Epithelial cell of proximal tubule (primary cell): ENCODE data around the gene C2CD4D. TPM values are rescaled to one million over a fixed set of nuclear protein-coding genes. Genes with fewer than 3 reads are reported as not detected.
A peak's percentile ranks its signal among the peaks of the same experiment; 100 is the strongest.
"Not testable (repeated sequence)": the region's sequence is repeated elsewhere in the genome, so short reads cannot be mapped to it uniquely, and the experiment has no call there.

Source experiments
- DNase-seq: peaks from one replicate; pipeline ENCODE4 v3.0.0-alpha.2; 2011; ENCODE audit warnings: low read depth
- H3K4me3 ChIP-seq: 2 replicates; pipeline ENCODE4 v1.5.1; 2011; ENCODE audit warnings: low read depth, mild to moderate bottlenecking, low read length
- CTCF ChIP-seq: conservative IDR thresholded peaks from 2 replicates; pipeline ENCODE4 v1.5.1; 2012; ENCODE audit warnings: low read depth, mild to moderate bottlenecking, low read length
- total RNA-seq: library from RNA; depleted of rRNA; stranded (reverse); fragments of >200 nt; gene quantifications from 2 replicates; pipeline ENCODE4 v1.2.3, GENCODE V29; 2015

The C2CD4D gene
- 0.94 and 1.0 TPM in 2 replicates for total RNA-seq

- TF ChIP-seq CTCF, result no peak
- H3K4me3 ChIP-seq, result peak within 1 kb of the TSS; percentile 48
- no peak for DNase-seq
Measured at GRCh38 chr1:151839457-151840403, at the start of gene C2CD4D. TSS of gene C2CD4D (minus strand) at chr1:151839820. CDS start at chr1:151838989, 831 bp downstream.

DNA sequence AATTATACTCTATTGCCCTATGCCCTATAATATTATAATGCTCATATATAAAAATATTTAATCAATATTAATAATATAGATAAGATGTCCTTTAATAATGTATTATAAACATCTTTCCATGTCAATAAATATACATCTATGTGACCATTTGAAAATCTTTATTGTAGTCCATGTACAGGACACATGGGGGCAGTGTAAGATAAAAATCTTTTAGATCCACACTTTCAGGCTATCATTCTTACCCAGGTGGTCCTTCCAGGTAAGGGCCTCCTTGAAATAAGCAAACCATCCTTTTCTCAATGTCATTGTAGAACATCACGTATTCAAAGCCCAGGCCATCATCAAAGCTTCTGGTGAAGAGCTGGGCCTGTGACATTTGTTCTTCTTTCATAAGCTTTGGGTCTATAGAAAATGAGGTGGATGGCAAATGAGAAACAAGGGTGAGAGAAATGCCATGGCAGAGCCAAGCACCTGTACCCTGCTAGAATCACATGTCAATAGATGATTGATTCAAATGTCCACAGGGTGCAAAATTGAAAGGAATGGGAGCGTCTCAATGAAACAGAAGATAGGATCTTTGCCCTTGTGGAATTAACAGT lies 49.5 kb upstream of the C2CD4D start:
- no peak for DNase-seq
- peak; percentile 41 for TF ChIP-seq CTCF
- no peak overlapping the region for H3K4me3 ChIP-seq

GRCh38 chr1:151887028-151887427 lies 47.4 kb upstream of the C2CD4D start:
- H3K4me3 ChIP-seq, result no peak overlapping the region
- no peak for TF ChIP-seq CTCF
- peak; percentile 61 for DNase-seq

DNA sequence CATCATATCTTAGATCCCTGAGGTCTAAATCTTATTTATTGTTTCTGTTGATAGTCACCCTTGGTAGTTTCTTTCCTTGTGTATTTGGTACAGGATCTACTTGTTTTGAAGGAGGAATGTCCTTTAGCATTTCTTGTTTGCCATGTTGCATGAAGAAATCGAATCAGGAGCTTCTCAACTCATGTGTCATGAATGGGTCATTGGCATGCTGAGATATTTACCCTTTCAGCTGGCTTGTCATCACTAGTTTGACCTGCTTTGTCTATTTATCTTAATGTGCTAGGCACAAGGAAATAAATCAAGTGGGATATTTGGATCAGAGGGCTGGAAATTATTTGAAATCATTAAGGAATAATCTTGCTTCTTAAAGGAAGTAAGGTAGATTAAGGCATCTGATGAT lies 45.9 kb upstream of the C2CD4D start:
- TF ChIP-seq CTCF, result no peak
- no peak overlapping the region for H3K4me3 ChIP-seq
- no peak for DNase-seq

DNA sequence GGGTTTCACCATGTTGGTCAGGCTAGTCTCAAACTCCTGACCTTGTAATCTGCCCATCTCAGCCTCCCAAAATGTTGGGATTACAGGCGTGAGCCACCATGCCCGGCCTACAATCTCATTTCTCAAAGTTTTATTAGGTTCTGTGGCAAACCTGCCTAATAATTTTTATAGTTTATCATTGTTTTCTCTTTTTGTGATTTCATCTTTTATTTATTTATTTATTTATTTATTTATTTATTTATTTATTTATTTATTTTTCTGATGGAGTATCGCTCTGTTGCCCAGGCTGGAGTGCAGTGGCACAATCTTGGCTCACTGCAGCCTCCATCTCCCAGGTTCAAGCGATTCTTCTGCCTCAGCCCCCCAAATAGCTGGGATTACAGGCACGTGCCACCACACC lies 45.3 kb upstream of the C2CD4D start:
- not testable (repeated sequence) for H3K4me3 ChIP-seq, DNase-seq

GRCh38 chr1:151884445-151884844 lies 44.8 kb upstream of the C2CD4D start:
- H3K4me3 ChIP-seq, DNase-seq: not testable (repeated sequence)

DNA sequence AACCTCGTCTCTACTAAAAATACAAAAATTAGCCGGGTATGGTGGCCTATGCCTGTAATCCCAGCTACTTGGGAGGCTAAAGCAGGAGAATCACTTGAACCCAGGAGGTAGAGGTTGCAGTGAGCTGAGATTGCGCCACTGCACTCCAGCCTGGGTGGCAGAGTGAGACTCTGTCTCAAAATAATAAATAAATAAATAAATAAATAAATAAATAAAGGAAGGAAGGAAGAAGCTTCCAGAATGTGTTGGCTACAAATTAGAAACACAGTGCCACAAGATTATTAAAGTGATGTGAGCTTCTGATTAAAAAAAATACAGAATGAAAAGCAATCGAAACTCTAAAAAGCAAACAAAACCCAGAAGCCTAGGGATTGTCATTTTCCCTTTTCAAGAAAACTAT lies 44.3 kb upstream of the C2CD4D start:
- H3K4me3 ChIP-seq, DNase-seq: not testable (repeated sequence)

DNA sequence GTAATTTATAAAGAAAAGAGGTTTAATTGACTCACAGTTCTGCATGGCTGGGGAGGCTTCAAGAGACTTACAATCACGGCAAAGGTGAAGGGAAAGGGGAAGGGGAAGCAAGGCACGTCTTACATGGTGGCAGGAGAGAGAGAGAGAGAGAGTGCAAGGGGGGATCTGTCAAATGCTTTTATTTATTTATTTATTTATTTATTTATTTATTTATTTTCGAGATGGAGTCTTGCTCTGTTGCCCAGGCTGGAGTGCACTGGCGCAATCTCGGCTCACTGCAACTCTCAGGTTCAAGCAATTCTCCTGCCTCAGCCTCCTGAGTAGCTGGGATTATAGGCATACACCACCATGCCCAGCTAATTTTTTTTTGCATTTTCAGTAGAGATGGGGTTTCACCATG lies 43.3 kb upstream of the C2CD4D start:
- not testable (repeated sequence) for DNase-seq, H3K4me3 ChIP-seq

DNA sequence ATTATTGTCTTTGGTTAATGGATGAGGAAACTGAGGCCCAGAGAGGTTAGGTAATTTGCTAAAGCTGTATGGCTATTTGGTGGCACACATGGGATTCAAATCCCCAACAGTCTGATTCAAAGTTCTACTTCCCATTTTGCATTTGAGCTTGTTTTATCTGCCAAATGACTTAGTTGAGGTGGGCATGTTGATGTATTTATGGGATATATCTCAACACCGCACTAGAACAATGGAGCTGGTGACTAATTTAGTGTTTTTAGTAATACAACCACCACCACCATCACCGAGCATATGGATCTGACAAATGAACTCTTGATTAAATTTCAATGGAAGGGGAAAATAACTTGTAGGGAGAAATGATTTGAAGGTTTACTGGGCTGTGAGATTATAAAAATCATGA lies 42.8 kb upstream of the C2CD4D start:
- TF ChIP-seq CTCF, result no peak
- DNase-seq, result no peak
- no peak overlapping the region for H3K4me3 ChIP-seq
